ENCODE measurements around the gene MCM3AP. TPM values are rescaled to one million over a fixed set of nuclear protein-coding genes. Genes with fewer than 3 reads are reported as not detected.

The MCM3AP gene
- total RNA-seq, 1 experiment from 2014 or later = 88.4 TPM

GRCh38 chr21:46274797-46275390 is 10.5 kb downstream of the MCM3AP start:
- no peaks in the 10 kb centered on the region for H4K20me1 ChIP-seq (ENCODE audit: insufficient read depth)
- ChIA-PET RAD21 (ENCODE audit: low non-redundant PET in 1 of 2, low total read pairs in 2 of 2, uncharacterized antibody in 2 of 2, unreplicated experiment in 2 of 2) (no interaction called here), CTCF (no interaction called here), POLR2A (no interaction called here)
- H3K4me1 ChIP-seq (ENCODE audit: control insufficient read depth in 1 of 2, insufficient read depth in 2 of 2, low read length in 2 of 2) = no peaks in the 10 kb centered on the region
- H3K27ac ChIP-seq (ENCODE audit: low read depth, low read length) = no peak overlapping the region
- intact Hi-C loops (cut with micrococcal nuclease) = no loop called here
- no TSS peak for BruUV-seq (replicated peaks)
- no peaks in the 10 kb centered on the region for H3K9me2 ChIP-seq (ENCODE audit: insufficient read depth)
- ATAC-seq = no peak
- TF ChIP-seq REST (IDR thresholded peaks at IDR 0.05; ENCODE audit: low read depth) (no peak), SP1 (IDR thresholded peaks at IDR 0.05; ENCODE audit: low read depth) (no peak), POLR2AphosphoS5 (IDR thresholded peaks at IDR 0.05; ENCODE audit: low read depth, low read length) (no peak), CBX3 (IDR thresholded peaks at IDR 0.05; ENCODE audit: low read depth) (no peak), EGR1 (IDR thresholded peaks at IDR 0.05; ENCODE audit: low read depth) (no peak), POLR2A (IDR thresholded peaks at IDR 0.05; ENCODE audit: borderline replicate concordance, extremely low read depth, insufficient read depth, insufficient read length) (no peak), ELF1 (IDR thresholded peaks at IDR 0.05; ENCODE audit: borderline replicate concordance, low read depth) (no peak), ZFX (IDR thresholded peaks at IDR 0.05) (no peak), YY1 (IDR thresholded peaks at IDR 0.05; ENCODE audit: extremely low read depth, insufficient replicate concordance, low read depth, low read length) (no peak), ZNF274 (IDR thresholded peaks at IDR 0.05; ENCODE audit: low read depth, low read length) (no peak), MAX (IDR thresholded peaks at IDR 0.05) (no peak), RAD21 (IDR thresholded peaks at IDR 0.05; ENCODE audit: low read depth) (no peak), CEBPB (IDR thresholded peaks at IDR 0.05; ENCODE audit: low read depth) (no peak), SIN3A (IDR thresholded peaks at IDR 0.05; ENCODE audit: low read depth) (no peak), EZH2phosphoT487 (IDR thresholded peaks at IDR 0.05; ENCODE audit: borderline replicate concordance) (no peak), FOSL1 (IDR thresholded peaks at IDR 0.05; ENCODE audit: low read depth) (no peak), EZH2 (IDR thresholded peaks at IDR 0.05) (no peak), CTCF (IDR thresholded peaks at IDR 0.05 in 2 of 3, conservative IDR thresholded peaks at IDR 0.05 in 1 of 3; ENCODE audit: borderline replicate concordance in 1 of 3, insufficient read depth in 1 of 3, low read depth in 2 of 3, low read length in 2 of 3) (no peak)
- TF ChIP-seq, protein P1, sequence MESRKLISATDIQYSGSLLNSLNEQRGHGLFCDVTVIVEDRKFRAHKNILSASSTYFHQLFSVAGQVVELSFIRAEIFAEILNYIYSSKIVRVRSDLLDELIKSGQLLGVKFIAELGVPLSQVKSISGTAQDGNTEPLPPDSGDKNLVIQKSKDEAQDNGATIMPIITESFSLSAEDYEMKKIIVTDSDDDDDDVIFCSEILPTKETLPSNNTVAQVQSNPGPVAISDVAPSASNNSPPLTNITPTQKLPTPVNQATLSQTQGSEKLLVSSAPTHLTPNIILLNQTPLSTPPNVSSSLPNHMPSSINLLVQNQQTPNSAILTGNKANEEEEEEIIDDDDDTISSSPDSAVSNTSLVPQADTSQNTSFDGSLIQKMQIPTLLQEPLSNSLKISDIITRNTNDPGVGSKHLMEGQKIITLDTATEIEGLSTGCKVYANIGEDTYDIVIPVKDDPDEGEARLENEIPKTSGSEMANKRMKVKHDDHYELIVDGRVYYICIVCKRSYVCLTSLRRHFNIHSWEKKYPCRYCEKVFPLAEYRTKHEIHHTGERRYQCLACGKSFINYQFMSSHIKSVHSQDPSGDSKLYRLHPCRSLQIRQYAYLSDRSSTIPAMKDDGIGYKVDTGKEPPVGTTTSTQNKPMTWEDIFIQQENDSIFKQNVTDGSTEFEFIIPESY (IDR thresholded peaks at IDR 0.05; ENCODE audit: extremely low read depth, insufficient replicate concordance, low read length) = no peak
- TF ChIP-seq, protein P2, sequence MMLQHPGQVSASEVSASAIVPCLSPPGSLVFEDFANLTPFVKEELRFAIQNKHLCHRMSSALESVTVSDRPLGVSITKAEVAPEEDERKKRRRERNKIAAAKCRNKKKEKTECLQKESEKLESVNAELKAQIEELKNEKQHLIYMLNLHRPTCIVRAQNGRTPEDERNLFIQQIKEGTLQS (IDR thresholded peaks at IDR 0.05) = no peak
- no peaks in the 10 kb centered on the region for H3K9me3 ChIP-seq (ENCODE audit: control insufficient read depth in 1 of 2, insufficient read depth in 1 of 2, low read depth in 1 of 2, low read length in 2 of 2)
- no peak overlapping the region for H3K9ac ChIP-seq (ENCODE audit: low read length)
- no peaks in the 10 kb centered on the region for H3K27me3 ChIP-seq (ENCODE audit: insufficient read depth, low read length)
- H3K4me3 ChIP-seq (replicated peaks in 1 of 2; ENCODE audit: low read depth in 1 of 2, low read length in 2 of 2) = no peak overlapping the region
- H3K79me2 ChIP-seq (ENCODE audit: insufficient read depth, low read length) = peaks cover 40% of the 10 kb centered on the region
- H2AFZ ChIP-seq (ENCODE audit: low read depth, low read length, poor library complexity, severe bottlenecking) = no peak overlapping the region
- peaks cover 68 to 72% of the 10 kb centered on the region in 2 experiments for H3K36me3 ChIP-seq (ENCODE audit: control insufficient read depth in 1 of 2, insufficient read depth in 2 of 2, low read length in 2 of 2)
- H3K4me2 ChIP-seq (ENCODE audit: low read length) = no peak overlapping the region
- no peak for DNase-seq (ENCODE audit: low read depth, low spot score)
